H9 (cell line): Measurements from ENCODE around the gene SMIM22. TPM values are rescaled to one million over a fixed set of nuclear protein-coding genes. Genes with fewer than 3 reads are reported as not detected.

Experiments used
- DNase-seq: peaks from one replicate; pipeline ENCODE4 v3.0.0-alpha.2; 2017
- H2AFZ ChIP-seq: one replicate; pipeline ENCODE4 v1.6.1; 2013; ENCODE audit warnings: mild to moderate bottlenecking, low read length, control low read depth, moderate library complexity
- H2AK5ac ChIP-seq: 2 replicates; pipeline ENCODE4 v1.6.1; 2013; ENCODE audit warnings: low read length, control low read depth, mixed read lengths; ENCODE audit not compliant: insufficient read length
- H2BK120ac ChIP-seq: one replicate; pipeline ENCODE4 v1.6.1; 2013; ENCODE audit warnings: low read depth, mild to moderate bottlenecking, low read length, control low read depth, inconsistent platforms; ENCODE audit not compliant: poor library complexity, severe bottlenecking
- H2BK12ac ChIP-seq: 2 replicates; pipeline ENCODE4 v1.6.1; 2013; ENCODE audit warnings: low read length, control low read depth, mixed read lengths, low read depth; ENCODE audit not compliant: insufficient read length
- H2BK15ac ChIP-seq: 2 replicates; pipeline ENCODE4 v1.6.1; 2013; ENCODE audit warnings: low read depth, low read length, control low read depth
- H2BK20ac ChIP-seq: one replicate; pipeline ENCODE4 v1.6.1; 2013; ENCODE audit warnings: low read depth, mild to moderate bottlenecking, low read length, control low read depth, inconsistent platforms; ENCODE audit not compliant: poor library complexity, severe bottlenecking
- H2BK5ac ChIP-seq: 2 replicates; pipeline ENCODE4 v1.6.1; 2013; ENCODE audit warnings: low read length, control low read depth, mixed read lengths; ENCODE audit not compliant: insufficient read length
- H3K14ac ChIP-seq: 2 replicates; pipeline ENCODE4 v1.6.1; 2013; ENCODE audit warnings: low read length, control low read depth; ENCODE audit not compliant: insufficient read depth
- H3K18ac ChIP-seq: 2 replicates; pipeline ENCODE4 v1.6.1; 2013; ENCODE audit warnings: low read depth, mild to moderate bottlenecking, mixed read lengths, low read length, control low read depth; ENCODE audit not compliant: insufficient read length
- H3K23ac ChIP-seq: 2 replicates; pipeline ENCODE4 v1.6.1; 2013; ENCODE audit warnings: low read length, control low read depth, mixed read lengths, low read depth; ENCODE audit not compliant: insufficient read length
- H3K23me2 ChIP-seq: 2 replicates; pipeline ENCODE4 v1.6.1; 2013; ENCODE audit warnings: low read depth, mild to moderate bottlenecking, mixed read lengths, low read length, control low read depth; ENCODE audit not compliant: insufficient read length, poor library complexity, severe bottlenecking
- H3K27ac ChIP-seq: 2 replicates; pipeline ENCODE4 v1.5.1; 2013; ENCODE audit warnings: low read length, control low read depth, mixed read lengths, low read depth; ENCODE audit not compliant: insufficient read length
- H3K27me3 ChIP-seq: 2 replicates; pipeline ENCODE4 v1.6.1; 2013; ENCODE audit warnings: low read length, control low read depth, inconsistent platforms; ENCODE audit not compliant: insufficient read depth
- H3K4ac ChIP-seq: 2 replicates; pipeline ENCODE4 v1.6.1; 2013; ENCODE audit warnings: low read depth, mild to moderate bottlenecking, control low read depth, inconsistent platforms, low read length, moderate library complexity
- H3K4me1 ChIP-seq: 2 replicates; pipeline ENCODE4 v1.6.1; 2013; ENCODE audit warnings: low read length, control low read depth, inconsistent platforms; ENCODE audit not compliant: insufficient read depth
- H3K4me2 ChIP-seq: 2 replicates; pipeline ENCODE4 v1.6.1; 2013; ENCODE audit warnings: low read length, control low read depth, mixed read lengths; ENCODE audit not compliant: insufficient read length, insufficient read depth
- H3K56ac ChIP-seq: 2 replicates; pipeline ENCODE4 v1.6.1; 2013; ENCODE audit warnings: low read depth, mild to moderate bottlenecking, mixed read lengths, low read length, control low read depth; ENCODE audit not compliant: insufficient read length
- H3K79me1 ChIP-seq: 2 replicates; pipeline ENCODE4 v1.6.1; 2013; ENCODE audit warnings: low read depth, mild to moderate bottlenecking, moderate library complexity, low read length, control low read depth, inconsistent platforms; ENCODE audit not compliant: insufficient read depth, poor library complexity, severe bottlenecking
- H3K79me2 ChIP-seq: 2 replicates; pipeline ENCODE4 v1.6.1; 2013; ENCODE audit warnings: low read length, control low read depth, inconsistent platforms; ENCODE audit not compliant: insufficient read depth
- H3K9ac ChIP-seq: 2 replicates; pipeline ENCODE4 v1.6.1; 2013; ENCODE audit warnings: low read length, control low read depth, mixed read lengths; ENCODE audit not compliant: insufficient read length; ENCODE audit errors: extremely low read depth
- H3K9me3 ChIP-seq: one replicate; pipeline ENCODE4 v1.6.1; 2013; ENCODE audit warnings: low read depth, low read length, inconsistent platforms; ENCODE audit not compliant: control insufficient read depth
- H3T11ph ChIP-seq: one replicate; pipeline ENCODE4 v1.6.1; 2013; ENCODE audit warnings: mild to moderate bottlenecking, low read length, control low read depth, inconsistent platforms
- H4K20me1 ChIP-seq: one replicate; pipeline ENCODE4 v1.6.1; 2013; ENCODE audit not compliant: control insufficient read depth, insufficient read length, insufficient read depth
- H4K5ac ChIP-seq: 2 replicates; pipeline ENCODE4 v1.6.1; 2013; ENCODE audit warnings: low read depth, mild to moderate bottlenecking, mixed read lengths, low read length, control low read depth; ENCODE audit not compliant: insufficient read length
- H4K8ac ChIP-seq: replicated peaks from 2 replicates; pipeline ENCODE4 v1.6.1; 2013; ENCODE audit warnings: low read length, control low read depth, mixed read lengths, low read depth; ENCODE audit not compliant: insufficient read length
- H4K91ac ChIP-seq: 2 replicates; pipeline ENCODE4 v1.6.1; 2013; ENCODE audit warnings: low read depth, mild to moderate bottlenecking, moderate library complexity, mixed read lengths, low read length, control low read depth; ENCODE audit not compliant: insufficient read length
- H3K27ac Mint-ChIP-seq, 3 experiments: 2 replicates in 2 of 3; 3 replicates in 1 of 3; pipeline ENCODE4 v1.8.0; 2020 to 2021; ENCODE audit warnings: mixed read lengths in 3 of 3, mild to moderate bottlenecking in 1 of 3, moderate library complexity in 1 of 3
- H3K27me3 Mint-ChIP-seq: 2 replicates; pipeline ENCODE4 v1.8.0; 2021; ENCODE audit warnings: low read depth, mild to moderate bottlenecking, moderate library complexity, mixed read lengths
- H3K36me3 Mint-ChIP-seq, 3 experiments: 2 replicates in 2 of 3; 3 replicates in 1 of 3; pipeline ENCODE4 v1.8.0; 2020 to 2021; ENCODE audit warnings: low read depth in 3 of 3, mixed read lengths in 3 of 3; ENCODE audit not compliant: insufficient read depth in 1 of 3
- H3K4me1 Mint-ChIP-seq, 2 experiments: 2 replicates each; pipeline ENCODE4 v1.8.0; 2020; ENCODE audit warnings: mixed read lengths in 2 of 2
- H3K4me3 Mint-ChIP-seq, 2 experiments: 2 replicates in 1 of 2; 3 replicates in 1 of 2; pipeline ENCODE4 v1.8.0; 2020 to 2021; ENCODE audit warnings: mild to moderate bottlenecking in 2 of 2, mixed read lengths in 2 of 2, moderate library complexity in 1 of 2
- H3K9me3 Mint-ChIP-seq, 2 experiments: 2 replicates in 1 of 2; 3 replicates in 1 of 2; pipeline ENCODE4 v1.8.0; 2020; ENCODE audit warnings: mild to moderate bottlenecking in 2 of 2, mixed read lengths in 2 of 2, moderate library complexity in 1 of 2
- WGBS: extraction: QIAGEN DNeasy Blood & Tissue Kit; methylation state at CpG from one replicate; pipeline ENCODE4 v1.1.7; 2013; ENCODE audit warnings: missing lambda C conversion rate, low lambda C conversion rate, mixed read lengths; ENCODE audit not compliant: insufficient read length; ENCODE audit errors: extremely low coverage; 5-methylcytosine and 5-hydroxymethylcytosine counted together
- total RNA-seq: library from RNA; stranded (reverse); gene quantifications from 2 replicates; pipeline ENCODE4 v1.2.1, GENCODE V29; 2021
- TF ChIP-seq, protein P1 (sequence below): fragments of 200-600 bp; sonication (generic); conservative IDR thresholded peaks from 3 replicates; pipeline ENCODE4 v1.8.0; 2021; ENCODE audit warnings: antibody characterized with exemption, mild to moderate bottlenecking

The SMIM22 gene
- total RNA-seq, 1 experiment from 2014 or later: not detected

DNA sequence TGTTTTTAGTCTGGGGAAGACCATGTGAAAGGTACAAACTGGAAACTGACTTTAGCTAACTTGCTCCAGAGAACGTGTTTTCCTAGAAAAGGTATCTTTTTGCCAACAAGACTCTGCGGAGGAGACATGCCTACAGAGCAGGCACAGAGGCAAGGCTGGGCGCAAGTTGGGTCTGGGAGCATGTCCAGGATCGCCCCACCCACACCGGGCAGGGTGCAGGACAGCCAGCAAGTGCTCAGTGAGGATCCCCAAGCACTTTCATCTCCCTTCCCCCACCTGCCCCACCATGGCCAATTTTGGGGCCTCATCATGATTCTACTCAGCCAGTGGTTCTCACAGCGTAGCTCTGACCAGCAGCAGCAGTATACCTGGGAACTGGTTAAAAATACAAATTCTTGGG is 25.5 kb downstream of the SMIM22 start:
- Histone ChIP-seq H2BK5ac (no peak overlapping the region), H3K23me2 (no peaks in the 10 kb centered on the region), H3K23ac (no peak overlapping the region), H3K27me3 (no peaks in the 10 kb centered on the region), H2AFZ (no peak overlapping the region), H3K4me2 (no peak overlapping the region), H2AK5ac (no peak overlapping the region), H4K8ac (no peak overlapping the region), H3K18ac (no peak overlapping the region), H2BK12ac (no peak overlapping the region), H3K4me1 (no peaks in the 10 kb centered on the region), H4K5ac (no peak overlapping the region), H3K14ac (no peak overlapping the region), H2BK15ac (no peak overlapping the region), H3K27ac (no peak overlapping the region), H3K4ac (no peak overlapping the region), H3T11ph (no peak overlapping the region), H2BK120ac (no peak overlapping the region), H4K91ac (no peak overlapping the region), H3K79me2 (no peaks in the 10 kb centered on the region), H4K20me1 (no peaks in the 10 kb centered on the region), H3K9ac (no peak overlapping the region), H3K79me1 (no peaks in the 10 kb centered on the region), H3K56ac (no peak overlapping the region), H3K9me3 (no peaks in the 10 kb centered on the region), H2BK20ac (no peak overlapping the region)
- DNase-seq: no peak
- TF ChIP-seq, protein P1, sequence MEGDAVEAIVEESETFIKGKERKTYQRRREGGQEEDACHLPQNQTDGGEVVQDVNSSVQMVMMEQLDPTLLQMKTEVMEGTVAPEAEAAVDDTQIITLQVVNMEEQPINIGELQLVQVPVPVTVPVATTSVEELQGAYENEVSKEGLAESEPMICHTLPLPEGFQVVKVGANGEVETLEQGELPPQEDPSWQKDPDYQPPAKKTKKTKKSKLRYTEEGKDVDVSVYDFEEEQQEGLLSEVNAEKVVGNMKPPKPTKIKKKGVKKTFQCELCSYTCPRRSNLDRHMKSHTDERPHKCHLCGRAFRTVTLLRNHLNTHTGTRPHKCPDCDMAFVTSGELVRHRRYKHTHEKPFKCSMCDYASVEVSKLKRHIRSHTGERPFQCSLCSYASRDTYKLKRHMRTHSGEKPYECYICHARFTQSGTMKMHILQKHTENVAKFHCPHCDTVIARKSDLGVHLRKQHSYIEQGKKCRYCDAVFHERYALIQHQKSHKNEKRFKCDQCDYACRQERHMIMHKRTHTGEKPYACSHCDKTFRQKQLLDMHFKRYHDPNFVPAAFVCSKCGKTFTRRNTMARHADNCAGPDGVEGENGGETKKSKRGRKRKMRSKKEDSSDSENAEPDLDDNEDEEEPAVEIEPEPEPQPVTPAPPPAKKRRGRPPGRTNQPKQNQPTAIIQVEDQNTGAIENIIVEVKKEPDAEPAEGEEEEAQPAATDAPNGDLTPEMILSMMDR: no peak
- Mint-ChIP-seq H3K9me3 (no peaks in the 10 kb centered on the region), H3K36me3 (peaks cover 22 to 78% (median 71%) of the 10 kb centered on the region in 3 experiments; a peak in 6 of 7 replicates), H3K4me1 (no peaks in the 10 kb centered on the region), H3K27me3 (no peaks in the 10 kb centered on the region), H3K4me3 (no peak overlapping the region), H3K27ac (no peak overlapping the region)
- no CpG with 5 or more reads among the region's 6 CpGs for WGBS
